Measurements from ENCODE around the gene INCENP.

The INCENP gene

DNA sequence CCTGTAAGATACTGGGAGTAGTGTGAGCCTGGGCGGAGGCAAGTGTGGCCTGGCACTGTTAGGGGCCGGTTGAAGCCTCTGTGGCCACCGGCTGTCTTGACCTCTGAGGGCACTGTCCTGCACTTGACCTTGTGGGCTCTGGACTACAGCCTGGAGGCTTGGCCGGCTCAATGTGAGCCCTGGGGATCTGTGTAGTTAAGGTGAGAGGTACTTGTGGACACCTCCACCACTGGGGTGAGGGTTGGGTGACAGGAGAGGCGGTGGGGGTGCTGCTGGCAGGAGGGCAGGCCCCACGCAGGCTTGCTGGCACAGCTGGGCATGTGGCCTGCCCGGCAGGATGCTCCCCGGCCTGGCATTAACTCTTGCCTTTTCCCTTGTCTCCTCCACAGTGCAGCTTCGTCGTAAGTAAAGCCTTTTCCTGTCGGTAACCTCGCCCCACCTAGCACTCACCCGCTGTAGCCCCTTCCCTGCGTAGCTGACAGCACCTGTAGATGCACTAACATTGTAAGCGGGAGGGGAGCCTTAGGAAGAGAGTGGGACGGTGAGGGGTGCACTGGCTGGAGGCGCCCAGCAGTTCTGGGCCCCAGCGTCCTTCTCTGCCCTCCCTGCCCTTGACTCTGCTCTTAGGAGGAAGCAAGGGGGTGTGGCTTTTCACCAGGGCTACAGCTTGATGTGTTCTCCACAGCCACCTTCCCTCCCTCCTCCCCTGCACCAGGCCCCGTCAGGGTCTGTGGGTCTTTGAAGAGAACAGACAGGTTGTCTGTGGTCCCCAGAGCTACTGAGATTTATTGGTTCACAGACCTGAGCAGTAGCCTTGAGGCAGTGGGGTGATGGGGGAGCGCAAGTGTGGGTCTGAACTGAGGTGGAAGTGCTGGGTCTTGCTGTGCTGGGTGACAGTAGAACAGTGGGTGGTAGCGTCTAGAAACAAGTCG is 17.6 kb downstream of the INCENP start:
- DNase-seq (ENCODE audit: low read depth in 2 of 2): no peak

DNA sequence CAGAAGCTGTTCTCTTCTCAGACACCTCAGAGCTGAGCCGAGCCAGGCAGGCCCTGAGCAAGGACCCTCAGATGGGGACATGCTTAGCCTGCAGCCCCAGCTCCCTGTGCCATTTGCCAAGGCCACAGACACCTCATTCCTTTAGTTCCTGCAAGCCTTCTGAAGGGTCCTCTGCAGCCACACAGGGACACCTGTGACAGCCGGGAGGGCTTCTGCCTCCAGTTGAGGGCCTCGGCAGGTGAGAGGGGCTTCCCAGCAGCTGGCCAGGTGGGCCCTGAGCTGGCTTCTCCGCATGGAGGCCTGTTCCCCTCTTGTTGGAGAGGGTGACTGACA is 18.2 kb downstream of the INCENP start:
- no peak for DNase-seq (ENCODE audit: low read depth in 2 of 2)

DNA sequence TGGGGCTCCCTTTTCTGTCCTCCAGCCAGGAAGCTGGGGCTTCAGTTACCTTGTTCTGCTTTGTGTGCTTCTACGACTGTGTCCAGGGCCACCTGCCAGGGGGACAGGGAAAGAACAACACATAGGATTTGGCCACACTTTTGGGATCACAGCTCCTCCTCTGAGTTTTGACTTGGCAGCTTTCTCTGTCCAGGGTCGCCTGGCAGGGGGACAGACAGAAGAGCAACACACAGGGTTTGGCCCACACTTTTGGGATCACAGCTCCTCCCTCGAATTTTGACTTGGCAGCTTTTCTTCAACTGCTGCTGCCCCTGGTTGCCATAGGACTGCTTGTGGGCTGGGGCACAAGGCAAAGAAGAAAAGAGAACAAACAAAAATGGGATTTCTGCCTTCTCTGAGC is 19.1 kb downstream of the INCENP start:
- DNase-seq (ENCODE audit: low read depth in 2 of 2): no peak

DNA sequence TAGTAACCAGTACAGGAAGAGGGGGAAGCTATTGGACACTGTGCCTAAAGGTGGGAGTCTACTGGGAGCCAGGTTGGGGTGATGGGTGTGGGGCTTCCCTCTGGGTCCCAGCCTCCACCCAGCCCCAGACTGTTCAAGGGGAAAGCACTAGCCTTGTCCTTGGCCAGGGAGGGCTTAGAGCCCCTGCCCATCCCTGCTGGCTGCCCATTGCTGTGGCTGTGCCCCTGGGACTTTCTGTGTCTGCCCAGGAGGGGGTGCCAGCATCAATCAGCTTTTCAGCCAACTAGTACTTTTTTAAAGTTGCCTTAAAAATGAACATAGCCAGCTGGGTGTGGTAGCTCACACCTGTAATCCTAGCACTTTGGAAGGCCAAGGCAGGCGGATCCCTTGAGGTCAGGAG is 19.9 kb downstream of the INCENP start:
- no peak for DNase-seq (ENCODE audit: low read depth in 2 of 2)

DNA sequence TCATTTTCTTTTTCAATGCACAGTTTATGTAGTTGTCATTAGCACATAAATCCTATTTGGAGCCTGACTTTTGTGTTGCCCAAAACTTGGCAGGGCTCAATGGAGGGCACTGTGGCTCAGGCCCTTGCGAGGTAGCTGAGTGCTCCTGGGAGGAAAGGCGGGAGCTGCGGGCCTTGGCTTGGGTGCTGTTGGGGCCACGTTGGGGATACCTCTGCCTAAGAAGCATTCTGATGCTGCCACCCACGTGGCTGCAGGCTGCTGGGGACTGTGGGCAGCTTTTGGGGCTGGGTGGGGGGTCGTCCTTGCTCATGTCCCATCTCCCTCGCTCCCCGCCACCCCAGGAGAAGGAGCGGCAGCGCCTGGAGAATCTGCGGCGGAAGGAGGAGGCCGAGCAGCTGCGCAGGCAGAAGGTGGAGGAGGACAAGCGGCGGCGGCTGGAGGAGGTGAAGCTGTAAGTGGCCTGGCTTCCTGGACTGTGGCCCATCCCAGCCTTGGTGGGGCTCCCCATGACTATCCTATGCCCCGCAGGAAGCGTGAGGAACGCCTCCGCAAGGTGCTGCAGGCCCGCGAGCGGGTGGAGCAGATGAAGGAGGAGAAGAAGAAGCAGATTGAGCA is 20.9 kb downstream of the INCENP start:
- DNase-seq (ENCODE audit: low read depth in 2 of 2): no peak

DNA sequence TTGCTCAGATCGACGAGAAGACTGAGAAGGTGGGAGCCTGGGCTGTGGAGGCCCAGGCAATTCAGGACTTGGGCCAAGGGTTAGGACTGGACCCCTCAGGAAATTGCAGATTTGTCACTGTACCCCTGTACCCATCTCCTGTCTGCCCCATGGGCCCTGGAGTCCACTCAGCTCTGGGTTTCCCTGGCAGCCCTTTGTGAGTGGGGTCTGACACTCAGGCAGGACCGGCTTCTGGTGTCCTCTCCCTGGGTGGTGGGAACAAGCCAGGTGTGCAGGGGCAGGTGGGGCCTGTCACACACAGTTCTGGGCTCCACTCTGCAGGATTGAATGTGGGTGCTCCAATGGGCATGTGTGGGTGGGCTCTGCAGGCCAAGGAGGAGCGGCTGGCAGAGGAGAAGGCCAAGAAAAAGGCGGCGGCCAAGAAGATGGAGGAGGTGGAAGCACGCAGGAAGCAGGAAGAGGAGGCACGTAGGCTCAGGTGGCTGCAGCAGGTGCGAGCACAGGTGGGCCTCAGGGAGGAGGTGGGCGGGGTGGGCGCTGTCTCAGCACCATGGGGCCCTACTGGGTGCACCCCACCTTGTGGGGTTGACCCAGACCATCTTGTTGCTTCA is 21.6 kb downstream of the INCENP start:
- no peak for DNase-seq (ENCODE audit: low read depth in 2 of 2)

DNA sequence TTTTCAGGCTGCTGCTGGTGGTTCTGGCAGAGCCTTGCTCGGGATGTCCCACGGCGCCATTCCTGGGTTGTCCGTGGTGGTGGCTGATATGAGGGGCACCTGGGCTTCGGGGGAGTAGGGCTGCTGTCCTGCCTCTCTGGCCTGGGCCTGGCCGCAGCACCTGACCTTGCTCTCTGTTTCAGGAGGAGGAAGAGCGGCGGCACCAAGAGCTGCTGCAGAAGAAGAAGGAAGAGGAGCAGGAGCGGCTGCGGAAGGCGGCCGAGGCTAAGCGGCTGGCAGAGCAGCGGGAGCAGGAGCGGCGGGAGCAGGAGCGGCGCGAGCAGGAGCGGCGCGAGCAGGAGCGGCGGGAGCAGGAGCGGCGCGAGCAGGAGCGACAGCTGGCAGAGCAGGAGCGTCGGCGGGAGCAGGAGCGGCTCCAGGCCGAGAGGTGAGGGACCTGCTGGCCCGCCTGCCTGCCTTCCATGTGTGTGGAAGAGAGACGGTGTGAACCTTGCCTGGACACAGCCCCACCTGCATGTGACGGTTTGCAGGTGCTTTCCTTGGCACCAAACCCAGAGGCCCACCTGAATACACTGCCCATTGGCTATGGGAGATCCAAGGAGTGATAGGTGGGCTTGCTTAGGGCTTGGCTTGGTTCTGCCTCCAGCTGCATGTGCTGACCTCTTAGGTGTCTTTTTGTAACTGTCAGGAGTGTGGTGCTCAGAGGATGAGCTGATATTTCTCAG is 22.8 kb downstream of the INCENP start:
- no peak for DNase-seq (ENCODE audit: low read depth in 2 of 2)

DNA sequence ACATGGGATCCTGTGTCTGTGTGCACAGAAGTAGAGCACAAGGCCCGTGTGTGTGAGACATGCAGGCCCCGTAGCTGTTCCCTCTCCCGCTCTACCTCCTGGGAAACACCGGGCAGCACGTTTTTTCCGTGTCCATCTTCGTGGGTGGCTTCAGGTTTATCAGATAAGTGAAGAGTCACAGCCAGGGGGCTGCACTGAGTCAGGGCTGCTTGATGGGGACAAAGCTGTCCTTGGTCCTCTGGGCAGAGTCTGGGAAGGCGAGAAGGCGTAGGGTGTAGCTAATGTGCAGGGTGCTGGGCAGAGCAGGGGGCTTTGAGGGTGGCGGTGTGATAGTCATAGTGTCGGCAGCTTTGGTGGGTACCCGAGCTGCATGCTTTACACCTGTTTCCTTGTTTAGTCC is 23.7 kb downstream of the INCENP start:
- DNase-seq (ENCODE audit: low read depth in 2 of 2): no peak

DNA sequence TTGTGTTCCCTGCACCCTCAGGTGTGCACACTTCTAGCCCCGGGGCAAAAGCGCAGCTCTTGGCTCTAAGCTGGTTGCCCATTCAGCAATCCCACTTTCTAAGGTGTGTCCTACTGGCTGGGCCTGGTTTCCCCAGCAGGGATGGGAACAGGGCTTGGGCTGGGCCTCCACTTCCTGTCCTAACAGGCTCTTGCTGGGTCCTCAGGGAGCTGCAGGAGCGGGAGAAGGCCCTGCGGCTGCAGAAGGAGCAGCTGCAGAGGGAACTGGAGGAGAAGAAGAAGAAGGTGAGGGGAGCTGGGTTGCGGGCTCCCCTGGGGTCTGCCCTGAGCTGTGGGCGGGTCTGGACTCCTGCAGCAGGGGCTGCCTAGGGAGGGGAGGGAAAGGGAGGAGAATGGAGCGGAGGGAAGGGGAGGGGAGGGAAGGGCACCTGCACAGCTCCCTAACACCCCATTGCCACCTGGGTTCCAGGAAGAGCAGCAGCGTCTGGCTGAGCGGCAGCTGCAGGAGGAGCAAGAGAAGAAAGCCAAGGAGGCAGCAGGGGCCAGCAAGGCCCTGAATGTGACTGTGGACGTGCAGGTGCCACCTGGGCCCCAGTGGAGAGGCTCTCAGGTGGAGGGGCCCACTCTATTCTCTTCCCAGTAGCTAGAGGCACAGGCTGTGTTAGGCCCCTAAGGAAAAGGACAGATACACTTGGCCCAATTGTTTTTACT is 24.6 kb downstream of the INCENP start:
- DNase-seq (ENCODE audit: low read depth in 2 of 2): no peak

DNA sequence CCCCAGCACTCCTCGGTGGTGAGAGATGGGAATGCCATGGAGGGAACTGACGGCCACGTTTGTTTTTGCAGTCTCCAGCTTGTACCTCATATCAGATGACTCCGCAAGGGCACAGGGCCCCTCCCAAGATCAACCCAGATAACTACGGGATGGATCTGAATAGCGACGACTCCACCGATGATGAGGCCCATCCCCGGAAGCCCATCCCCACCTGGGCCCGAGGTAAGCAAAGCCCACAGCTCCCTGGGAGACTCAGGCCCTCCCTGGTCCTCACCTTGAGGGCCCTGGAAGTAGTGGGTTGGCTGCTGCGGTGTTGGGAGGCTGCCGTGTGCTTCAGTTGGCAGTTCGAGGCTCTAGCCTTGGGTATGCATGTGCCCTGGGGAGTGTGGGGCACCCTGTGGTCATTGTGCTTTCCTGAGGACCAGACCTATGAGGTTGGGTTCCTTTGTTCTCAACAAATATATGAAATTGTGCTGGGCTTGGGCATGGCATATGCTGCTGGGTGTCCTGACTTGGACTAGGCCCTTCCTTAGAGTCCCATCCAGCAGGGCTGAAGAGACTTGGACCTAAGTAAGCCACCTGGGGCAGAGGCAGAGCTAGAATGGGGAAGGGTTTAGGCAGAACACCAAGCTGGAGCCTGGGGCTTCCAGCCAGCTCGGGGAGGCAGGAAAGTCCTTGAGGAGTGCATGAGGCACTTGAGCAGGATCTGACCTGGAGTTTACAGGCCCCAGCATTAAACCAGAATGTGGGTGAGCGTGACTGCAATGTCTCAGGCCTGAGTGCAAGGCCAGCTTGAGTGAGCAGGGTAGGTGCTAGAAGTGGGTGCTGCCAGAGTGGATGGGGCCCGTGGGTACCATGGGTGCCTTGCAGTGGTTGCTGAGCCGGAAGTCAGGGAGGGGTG is 26.4 kb downstream of the INCENP start:
- no peak for DNase-seq (ENCODE audit: low read depth in 2 of 2)

DNA sequence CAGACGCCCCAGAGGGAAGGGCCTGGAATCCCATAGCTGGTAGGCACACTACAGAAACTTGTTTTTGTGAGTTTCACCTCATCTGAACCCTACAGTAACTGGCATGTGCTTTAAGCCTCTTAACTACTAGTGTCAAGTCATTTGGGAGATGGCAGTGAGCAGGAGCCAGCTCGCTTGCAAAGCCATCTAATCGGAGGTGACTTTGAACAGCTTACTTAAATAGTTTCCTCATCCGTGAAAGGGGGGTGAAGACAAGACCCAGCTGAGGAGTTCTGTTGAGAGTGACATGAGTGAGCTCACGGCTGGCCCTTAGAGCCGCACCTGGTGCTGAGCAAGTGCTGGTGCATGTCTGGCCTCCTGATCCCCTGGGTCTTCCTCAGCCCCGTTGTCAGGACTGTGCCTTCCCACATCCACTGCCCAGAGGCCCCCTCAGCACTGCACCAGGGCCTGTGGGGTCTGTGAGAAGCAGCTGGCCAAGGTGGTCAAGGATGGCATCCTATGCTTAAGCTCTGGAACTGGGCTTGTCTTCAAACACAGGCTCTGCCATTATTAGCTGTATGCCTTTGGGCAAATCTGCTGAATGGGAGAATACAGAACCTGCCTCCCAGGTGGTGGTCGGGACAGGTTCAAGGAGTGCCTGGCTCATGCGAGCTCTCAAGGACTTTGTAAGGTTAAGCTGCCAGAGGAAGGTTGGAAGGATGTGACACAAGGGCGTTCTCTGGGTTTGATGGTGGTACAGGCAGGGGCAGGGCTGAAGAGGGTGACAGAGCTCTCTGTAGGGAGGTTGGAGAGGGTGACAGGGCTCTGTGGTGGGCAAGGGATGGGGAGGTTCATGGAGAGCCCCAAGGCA is 27.3 kb downstream of the INCENP start:
- DNase-seq (ENCODE audit: low read depth in 2 of 2): no peak

DNA sequence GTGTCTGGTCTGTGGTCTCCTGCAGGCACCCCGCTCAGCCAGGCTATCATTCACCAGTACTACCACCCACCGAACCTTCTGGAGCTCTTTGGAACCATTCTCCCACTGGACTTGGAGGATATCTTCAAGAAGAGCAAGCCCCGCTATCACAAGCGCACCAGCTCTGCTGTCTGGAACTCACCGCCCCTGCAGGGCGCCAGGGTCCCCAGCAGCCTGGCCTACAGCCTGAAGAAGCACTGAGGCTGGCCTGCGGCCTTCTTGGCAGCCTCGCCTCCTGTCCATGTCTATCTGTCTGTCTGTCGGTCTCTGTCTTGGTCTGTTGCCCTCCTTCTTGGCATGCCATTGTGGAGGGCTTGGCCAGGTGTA is 27.9 kb downstream of the INCENP start:
- no peak for DNase-seq (ENCODE audit: low read depth in 2 of 2)

DNA sequence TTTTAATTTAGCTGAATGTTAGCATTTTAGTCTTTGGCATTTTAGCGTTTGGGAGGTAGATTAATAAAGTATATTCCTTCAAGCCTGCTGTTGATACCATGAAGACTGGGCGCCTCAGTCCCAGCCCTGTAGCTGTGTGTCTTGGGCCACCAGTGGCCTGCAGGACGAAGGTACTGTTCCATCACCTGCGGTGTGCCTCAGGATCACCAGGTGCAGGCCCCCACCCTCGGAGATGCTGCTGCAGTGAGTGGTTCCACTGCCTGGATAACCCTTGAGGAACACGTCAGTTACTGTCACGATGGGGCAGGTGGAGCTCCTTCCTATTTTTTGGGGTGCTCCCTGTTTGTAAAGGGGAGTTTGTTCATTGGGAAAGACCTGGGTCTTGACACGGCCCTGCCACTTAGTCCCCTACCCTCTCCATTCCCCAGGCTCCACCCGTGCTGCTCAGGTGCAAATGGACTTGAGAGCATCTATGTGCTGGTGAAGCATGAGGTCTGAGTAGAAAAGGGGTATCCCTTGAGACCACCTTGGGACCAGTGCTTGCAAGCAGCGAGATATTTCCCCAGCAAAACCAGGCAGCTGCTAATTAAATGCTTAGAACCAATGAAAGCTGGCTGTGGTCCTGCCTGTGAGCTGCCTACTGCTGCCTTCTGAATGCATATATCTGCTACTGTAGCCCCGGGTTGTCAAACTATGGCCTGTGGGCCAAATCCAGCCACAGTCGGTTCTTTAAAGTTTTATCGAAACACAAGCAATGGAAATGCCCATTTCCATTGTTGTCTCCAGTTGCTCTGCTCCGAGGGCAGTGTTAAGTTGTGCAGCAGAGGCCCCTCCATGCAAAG is 28.7 kb downstream of the INCENP start:
- no peak for DNase-seq (ENCODE audit: low read depth in 2 of 2)

DNA sequence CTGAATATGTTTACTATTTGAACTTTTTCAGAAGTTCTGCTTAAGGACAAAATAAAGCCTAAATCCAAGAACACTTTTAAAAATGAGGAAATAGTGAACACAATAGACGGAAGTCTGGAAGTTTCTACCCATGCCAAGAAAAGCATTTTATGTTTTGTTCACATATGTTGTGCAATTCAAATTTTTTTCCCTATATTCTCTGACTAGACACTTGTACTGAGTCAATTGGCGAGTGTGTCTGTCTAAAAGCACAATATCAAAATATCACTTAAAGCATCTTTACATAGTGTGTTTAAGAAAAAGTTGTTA is 29.2 kb downstream of the INCENP start:
- DNase-seq (ENCODE audit: low read depth in 2 of 2): no peak

DNA sequence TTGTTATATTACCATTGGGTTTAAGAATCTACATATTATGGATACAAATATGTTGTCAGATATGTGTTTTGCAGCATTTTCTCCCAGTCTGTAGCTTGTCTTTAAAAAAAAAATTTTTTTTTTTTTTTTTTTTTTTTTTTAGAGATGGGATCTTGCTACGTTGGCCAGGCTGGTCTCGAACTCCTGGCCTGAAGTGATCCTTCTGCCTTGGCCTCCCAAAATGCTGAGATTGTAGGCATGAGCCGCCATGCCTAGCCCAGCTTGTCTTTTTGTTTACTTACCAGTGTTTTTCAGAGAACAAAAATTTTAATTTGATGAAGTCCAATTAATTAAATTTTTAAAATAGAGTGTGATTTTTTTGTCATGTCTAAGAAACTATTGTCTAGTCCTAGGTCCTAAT is 29.8 kb downstream of the INCENP start:
- no peak for DNase-seq (ENCODE audit: low read depth in 2 of 2)

DNA sequence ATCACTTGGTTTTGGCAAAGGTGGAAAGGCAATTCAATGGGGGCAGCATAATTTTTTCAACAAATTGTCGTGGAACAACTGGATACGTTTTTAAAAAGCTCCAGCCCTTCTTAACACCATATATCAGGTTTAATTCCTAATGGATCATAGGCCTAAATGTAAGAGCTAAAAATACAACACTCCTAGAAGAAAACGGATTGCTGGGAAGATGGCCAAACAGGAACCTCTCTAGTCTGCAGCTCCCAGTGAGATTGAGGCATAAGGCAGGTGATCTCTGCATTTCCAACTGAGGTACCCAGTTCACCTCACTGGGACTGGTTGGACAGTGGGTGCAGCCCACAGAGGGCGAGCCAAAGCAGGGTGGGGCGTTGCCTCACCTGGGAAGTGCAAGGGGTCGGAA is 33.8 kb downstream of the INCENP start:
- no peak for DNase-seq (ENCODE audit: low read depth in 2 of 2)

DNA sequence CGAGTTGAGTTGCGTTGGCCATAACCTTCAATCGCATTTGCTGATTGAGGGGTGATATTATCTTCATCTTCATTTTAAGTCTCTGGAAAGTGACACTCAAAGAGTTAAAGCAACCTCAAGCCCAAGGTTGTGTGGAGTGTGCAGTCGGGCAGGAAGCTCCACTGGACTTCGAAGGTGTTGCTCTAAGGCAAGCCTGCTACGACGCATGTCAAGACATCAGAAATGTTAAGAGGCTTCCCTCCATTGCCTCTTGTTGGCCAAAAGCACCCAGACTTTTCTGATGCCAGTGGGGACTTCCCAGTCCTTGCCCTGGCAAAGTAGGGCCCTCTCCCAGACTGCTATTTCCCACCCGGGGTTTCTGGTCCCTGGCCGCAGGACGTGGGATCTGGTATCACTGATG is 42.6 kb downstream of the INCENP start:
- DNase-seq (ENCODE audit: low read depth in 2 of 2): no peak

DNA sequence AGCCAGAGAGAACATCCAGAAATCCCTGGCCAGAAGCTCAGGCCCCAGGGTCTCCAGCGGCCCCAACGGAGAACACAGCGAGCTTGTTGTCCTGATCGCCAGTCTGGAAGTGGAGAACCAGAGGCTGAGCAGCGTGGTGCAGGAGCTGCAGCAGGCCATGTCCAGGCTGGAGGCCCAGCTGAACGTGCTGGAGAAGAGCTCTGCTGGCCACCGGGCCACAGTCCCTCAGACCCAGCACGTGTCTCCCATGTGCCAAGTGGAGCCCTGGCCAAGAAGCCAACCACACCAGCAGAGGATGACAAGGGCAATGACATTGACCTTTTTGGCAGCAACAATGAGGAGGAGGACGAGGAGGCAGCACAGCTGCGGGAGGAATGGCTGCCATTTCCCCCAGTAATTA is 45.6 kb downstream of the INCENP start:
- no peak for DNase-seq (ENCODE audit: low read depth in 2 of 2)

DNA sequence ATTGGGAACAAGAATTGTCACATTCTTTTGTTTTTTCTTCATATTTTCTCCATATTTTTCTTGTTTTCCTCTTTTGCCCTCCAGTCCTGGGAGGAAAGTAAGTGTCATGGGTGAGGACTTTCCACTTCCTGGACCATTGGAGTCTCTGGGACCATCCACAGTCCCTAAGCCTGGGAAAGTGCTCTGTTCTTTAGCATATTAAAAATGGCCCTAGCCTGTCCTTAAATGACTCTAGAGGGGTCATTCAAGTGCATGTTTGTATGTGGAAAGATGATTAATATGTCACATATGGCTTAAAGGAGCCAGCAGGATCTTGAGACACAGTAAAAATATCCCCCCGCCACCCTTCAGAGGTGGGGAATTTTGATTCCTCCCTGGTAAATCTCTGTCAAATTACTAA is 46.1 kb downstream of the INCENP start:
- DNase-seq (ENCODE audit: low read depth in 2 of 2): no peak
